Middle frontal gyrus (tissue), 1 donor: ENCODE measurements around the gene ZNF488.

Experiments used
- DNase-seq: peaks from one replicate; pipeline ENCODE4 v3.0.0-alpha.2; 2015; ENCODE audit warnings: low spot score; ENCODE audit errors: extremely low spot score

The ZNF488 gene

DNA sequence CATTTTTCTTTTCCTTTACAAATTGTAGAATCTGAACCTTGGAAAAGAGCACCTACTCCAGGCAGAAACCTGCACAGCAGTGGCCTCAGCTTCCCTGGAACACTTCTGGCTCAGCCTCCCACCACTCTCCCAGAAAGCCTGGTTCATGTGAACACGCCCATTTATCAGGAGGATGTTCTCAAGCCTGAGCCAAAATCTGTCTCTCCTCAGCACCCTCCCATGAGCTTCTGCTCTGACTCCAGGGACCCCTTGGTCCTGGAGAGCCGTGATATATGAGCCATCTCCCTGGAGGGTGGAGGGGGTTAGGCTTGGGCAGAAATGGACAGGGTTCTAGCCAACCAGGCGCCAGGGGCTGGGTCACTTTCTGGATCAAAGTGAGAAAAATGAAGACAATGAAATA lies 51.7 kb downstream of the ZNF488 start:
- DNase-seq = no peak

- DNase-seq = no peak
These were observed 52.1 kb downstream of the ZNF488 start for GRCh38 chr10:47331954-47332353.

DNA sequence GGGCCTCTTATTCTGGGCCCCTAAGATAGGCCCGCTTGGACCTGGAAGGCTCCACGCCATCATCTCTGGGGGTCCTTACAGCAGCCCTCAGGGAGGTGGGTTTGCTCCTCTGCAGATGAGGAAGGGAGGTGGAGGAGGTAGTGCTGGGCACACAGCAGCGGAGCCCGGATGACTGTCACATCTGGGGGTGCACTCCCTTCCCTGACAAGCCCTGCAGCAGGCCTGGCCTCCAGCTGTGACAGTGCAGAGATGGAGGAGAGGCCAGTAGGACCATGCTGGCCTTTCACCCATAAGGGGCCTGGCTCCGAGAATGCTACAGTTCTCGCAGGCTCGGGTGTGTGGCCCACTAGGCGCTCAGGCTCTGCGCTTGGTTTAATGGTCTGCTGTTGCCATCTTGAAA lies 52.6 kb downstream of the ZNF488 start:
- DNase-seq = no peak

- no peak for DNase-seq
These were observed 53.3 kb downstream of the ZNF488 start for GRCh38 chr10:47330804-47331203.

DNA sequence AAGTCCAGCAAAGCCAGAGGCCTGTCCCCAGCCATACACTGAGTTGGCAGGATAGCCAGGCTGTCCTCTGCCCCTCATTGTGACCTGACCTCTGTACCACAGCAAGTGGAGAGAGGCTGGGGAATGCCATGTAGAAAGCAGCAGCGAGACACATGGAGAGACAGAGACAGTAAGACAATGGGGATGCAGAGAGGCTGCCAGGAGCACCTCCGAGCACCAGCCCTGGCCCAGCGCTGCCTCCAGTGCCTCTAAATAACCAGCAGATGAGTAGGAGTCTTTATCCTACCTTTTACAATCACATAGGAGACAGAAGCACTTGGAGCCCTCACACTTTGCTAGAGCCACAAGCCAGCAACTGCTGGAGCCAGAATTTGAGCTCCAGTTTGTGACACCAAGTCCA lies 53.7 kb downstream of the ZNF488 start:
- DNase-seq = no peak

GRCh38 chr10:47329855-47330254 lies 54.2 kb downstream of the ZNF488 start:
- DNase-seq = no peak

- no peak for DNase-seq
These were observed 57.2 kb downstream of the ZNF488 start for GRCh38 chr10:47326927-47327330.

DNA sequence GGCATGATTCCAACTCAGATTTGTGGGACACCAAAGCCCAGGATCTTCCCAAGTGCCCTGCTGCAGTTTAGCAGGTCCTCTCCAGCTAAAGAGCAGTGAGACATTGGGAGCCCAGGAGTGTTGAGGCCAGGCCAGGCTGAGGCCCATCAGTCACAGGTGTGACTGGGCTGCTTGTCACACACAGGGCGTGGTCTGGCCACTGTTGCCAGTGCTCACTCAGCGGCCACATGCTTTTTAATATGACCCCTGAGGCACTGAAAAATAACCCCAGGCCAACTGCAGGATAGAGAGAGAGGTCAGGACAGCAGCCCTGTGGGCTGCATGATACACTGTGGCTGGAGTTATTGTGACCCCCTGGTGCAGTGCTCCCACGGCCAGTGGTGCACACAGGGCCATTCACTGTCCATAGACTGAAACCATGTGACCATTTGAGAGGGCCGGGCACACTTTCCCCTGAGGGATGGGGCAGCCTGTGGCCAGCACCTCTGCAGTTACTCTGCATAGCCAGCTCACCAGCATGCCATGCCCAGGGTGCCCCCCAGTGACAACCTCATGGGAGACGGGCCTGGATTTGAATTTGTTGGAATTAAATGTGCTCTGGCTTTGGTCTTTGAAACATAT lies 57.7 kb downstream of the ZNF488 start:
- DNase-seq = no peak

- DNase-seq = no peak
These were observed 58.5 kb downstream of the ZNF488 start for GRCh38 chr10:47325303-47326291.

- DNase-seq = no peak
These were observed 60.3 kb downstream of the ZNF488 start for GRCh38 chr10:47323636-47324296.

- DNase-seq = no peak
These were observed 61.0 kb downstream of the ZNF488 start for GRCh38 chr10:47323087-47323486.

DNA sequence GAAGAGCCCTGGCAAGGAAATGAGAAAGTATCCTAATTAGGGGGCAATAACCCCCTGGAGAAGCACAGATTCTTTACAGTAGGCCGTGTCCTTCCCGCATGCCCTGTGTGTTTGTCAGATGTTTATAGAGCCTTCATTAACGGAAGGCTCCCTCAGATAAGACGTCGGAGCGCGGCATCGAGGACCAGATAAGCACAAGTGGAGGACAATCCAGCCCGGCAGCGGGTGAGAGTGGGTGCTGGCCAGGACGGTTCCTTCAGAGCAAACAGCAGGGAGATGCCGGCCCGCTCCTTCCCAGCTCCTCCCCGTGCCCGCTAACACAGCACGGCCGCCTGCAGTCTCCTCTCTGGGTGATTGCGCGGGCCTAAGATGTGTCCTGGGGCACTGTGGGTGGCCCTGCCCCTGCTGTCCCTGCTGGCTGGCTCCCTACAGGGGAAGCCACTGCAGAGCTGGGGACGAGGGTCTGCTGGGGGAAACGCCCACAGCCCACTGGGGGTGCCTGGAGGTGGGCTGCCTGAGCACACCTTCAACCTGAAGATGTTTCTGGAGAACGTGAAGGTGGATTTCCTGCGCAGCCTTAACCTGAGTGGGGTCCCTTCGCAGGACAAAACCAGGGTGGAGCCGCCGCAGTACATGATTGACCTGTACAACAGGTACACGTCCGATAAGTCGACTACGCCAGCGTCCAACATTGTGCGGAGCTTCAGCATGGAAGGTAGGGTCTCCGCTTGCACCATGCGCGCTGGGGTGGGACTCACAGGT lies 61.6 kb downstream of the ZNF488 start, which contains the start of gene GDF2:
Gene GDF2, plus strand, starts transcription at position 155 of the 762 bp plus-strand sequence. Its CDS starts 215 bp downstream, at position 370.
- no peak for DNase-seq

- no peak for DNase-seq
These were observed 62.4 kb downstream of the ZNF488 start for GRCh38 chr10:47321521-47322195.

DNA sequence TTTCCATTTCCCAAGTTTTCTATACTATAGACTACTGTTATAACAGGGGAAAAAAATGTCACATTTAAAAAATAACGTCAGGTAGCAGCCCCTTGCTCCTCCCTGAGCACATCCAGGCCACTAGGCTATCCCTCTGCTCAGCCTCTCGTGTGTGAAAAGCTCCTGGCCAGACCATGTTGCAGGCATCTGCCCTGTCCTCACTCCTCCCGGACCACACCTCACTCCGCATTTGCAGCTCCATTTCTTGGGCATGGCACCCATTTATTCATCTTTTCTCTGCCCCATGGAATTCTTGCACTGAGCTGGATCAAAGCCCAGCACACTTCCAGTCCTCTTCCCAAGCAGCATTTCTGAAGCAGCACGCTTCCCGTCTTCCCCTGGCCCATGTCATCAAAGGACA lies 63.3 kb downstream of the ZNF488 start:
- no peak for DNase-seq

DNA sequence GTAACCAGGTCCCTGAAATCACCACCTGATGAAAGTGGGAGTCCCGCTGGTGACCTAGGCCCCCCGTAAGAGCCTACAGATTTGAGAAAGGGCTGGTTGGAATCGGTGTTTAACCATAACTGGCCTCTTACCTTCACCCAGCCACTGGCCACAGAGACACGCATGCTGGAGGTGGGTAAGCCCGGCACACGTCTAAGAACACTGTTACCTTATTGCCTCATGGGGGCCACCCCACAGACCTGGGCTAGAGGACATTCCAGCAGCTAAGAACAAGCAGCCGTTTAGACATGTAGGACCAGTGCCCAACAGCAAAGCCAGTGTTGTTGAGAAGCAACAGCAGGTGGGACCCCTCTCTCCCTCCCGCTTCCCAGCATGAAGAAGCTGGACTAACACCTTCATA lies 64.3 kb downstream of the ZNF488 start:
- no peak for DNase-seq

DNA sequence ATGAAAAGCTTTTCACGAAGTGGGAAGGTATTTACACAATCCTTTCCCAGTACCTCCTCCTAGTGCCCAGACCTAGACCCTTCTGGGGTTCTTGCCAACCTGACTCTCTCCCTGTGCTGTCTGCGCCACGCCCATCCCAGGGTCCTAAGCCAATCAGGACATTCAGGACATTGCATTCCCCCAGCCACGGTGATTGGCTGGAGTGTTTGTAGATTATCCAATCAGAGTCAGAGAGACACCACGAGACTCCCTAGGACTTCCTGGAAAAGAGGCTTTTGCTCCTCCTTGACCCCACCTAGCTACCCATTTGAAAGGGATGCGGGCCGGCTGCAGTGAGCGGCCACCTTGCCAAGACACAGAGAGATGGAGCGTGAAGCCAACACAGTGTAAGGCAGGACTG lies 65.4 kb downstream of the ZNF488 start:
- DNase-seq = no peak

DNA sequence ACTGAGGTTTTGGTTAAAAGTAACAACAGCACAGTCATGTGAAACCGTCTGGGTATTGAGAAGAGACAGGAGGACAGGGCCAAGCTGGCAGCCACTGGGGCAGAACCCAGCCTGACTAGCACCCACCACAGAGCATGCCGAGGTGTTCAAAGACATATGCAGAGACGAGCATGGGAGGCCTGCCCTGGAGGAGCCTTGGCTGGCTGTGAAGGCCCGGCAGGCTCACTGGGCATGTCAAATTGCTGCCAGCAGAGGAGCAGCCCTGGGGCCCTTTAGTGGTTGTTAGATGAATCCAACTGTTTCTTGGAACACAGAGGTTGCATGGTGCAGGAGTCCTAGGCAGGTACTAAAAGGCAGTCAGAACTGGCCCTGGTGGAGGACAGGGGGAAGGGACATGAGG lies 66.8 kb downstream of the ZNF488 start:
- DNase-seq = no peak

GRCh38 chr10:47316131-47316530 lies 68.0 kb downstream of the ZNF488 start:
- DNase-seq = no peak
